GM12891 (cell line): Measurements from ENCODE around the gene PTN.

Source experiments
- POLR2A ChIP-seq: IDR thresholded peaks from 2 replicates; pipeline ENCODE4 v1.6.1; 2011; ENCODE audit warnings: low read depth, low read length, control low read depth
- SPI1 ChIP-seq: IDR thresholded peaks from 2 replicates; pipeline ENCODE4 v1.6.1; 2011; ENCODE audit warnings: low read depth, low read length, control low read depth
- TAF1 ChIP-seq: IDR thresholded peaks from 2 replicates; pipeline ENCODE4 v1.6.1; 2011; ENCODE audit warnings: low read depth, low read length, control low read depth

- no peak for TF ChIP-seq TAF1
- TF ChIP-seq SPI1 = no peak
- TF ChIP-seq POLR2A = no peak
Measured at GRCh38 chr7:137363683-137364082, 20.1 kb upstream of the PTN start.
